ENCODE measurements around the gene MLLT3. TPM values are rescaled to one million over a fixed set of nuclear protein-coding genes. Genes with fewer than 3 reads are reported as not detected.
A peak's percentile ranks its signal among the peaks of the same experiment; 100 is the strongest.

The MLLT3 gene
- total RNA-seq, 3 donors from 2014 or later = 8.8 to 30.3 (median 22.6) TPM

DNA sequence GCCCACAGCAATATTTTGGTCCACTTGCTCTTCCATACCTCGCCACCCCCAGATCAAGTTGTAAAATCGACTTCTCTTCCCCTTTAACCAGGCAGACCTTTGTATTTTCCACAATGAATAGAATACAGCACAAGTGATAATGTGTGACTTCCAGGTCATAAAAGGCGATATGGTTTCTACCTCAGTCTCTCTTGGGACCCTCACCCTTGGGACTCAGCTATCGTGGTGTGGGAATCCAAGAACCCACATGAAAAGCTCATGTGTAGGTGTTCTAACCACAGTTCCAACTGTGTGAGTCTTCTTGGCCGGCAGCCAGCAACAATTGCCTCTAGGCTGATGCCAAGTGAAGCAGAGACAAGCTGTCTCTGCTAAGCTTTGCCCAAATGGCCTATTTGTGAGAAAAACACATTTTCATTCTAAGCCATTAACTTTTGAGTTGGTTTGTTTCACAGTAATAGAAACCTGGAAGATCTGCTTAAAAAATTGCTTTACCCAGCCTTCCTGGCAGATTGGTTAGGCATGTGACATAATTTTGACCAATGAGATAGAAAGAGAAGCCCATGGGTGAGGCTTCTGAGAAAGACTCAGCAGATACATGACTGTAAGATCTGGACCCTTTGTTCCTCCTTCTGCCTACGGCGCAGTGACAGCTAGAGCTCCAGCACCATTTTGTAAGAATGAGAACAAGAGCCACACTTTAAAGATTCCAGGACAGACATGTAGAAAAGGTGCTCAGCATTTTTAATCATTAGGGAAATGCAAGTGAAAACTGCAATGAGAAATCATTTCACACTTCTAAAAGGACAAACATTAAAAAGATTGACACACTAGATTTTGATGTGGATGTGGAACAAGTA lies 18.3 kb upstream of the MLLT3 start:
- DNase-seq (ENCODE audit: low spot score in 2 of 2) = peak; percentile 60 to 79
- H3K4me1 ChIP-seq = no peaks in the 10 kb centered on the region
- H3K27me3 ChIP-seq = no peaks in the 10 kb centered on the region
- no peak overlapping the region for H3K27ac ChIP-seq
- H3K4me3 ChIP-seq = no peak overlapping the region
- H3K36me3 ChIP-seq = no peaks in the 10 kb centered on the region
- H3K9me3 ChIP-seq = no peaks in the 10 kb centered on the region
- TF ChIP-seq POLR2A (IDR thresholded peaks at IDR 0.05) = no peak
- TF ChIP-seq, protein P1, sequence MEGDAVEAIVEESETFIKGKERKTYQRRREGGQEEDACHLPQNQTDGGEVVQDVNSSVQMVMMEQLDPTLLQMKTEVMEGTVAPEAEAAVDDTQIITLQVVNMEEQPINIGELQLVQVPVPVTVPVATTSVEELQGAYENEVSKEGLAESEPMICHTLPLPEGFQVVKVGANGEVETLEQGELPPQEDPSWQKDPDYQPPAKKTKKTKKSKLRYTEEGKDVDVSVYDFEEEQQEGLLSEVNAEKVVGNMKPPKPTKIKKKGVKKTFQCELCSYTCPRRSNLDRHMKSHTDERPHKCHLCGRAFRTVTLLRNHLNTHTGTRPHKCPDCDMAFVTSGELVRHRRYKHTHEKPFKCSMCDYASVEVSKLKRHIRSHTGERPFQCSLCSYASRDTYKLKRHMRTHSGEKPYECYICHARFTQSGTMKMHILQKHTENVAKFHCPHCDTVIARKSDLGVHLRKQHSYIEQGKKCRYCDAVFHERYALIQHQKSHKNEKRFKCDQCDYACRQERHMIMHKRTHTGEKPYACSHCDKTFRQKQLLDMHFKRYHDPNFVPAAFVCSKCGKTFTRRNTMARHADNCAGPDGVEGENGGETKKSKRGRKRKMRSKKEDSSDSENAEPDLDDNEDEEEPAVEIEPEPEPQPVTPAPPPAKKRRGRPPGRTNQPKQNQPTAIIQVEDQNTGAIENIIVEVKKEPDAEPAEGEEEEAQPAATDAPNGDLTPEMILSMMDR (IDR thresholded peaks at IDR 0.05) = no peak
- intact Hi-C loops (cut with DNase I; ENCODE audit: low total_unique reads) = no loop called here

DNA sequence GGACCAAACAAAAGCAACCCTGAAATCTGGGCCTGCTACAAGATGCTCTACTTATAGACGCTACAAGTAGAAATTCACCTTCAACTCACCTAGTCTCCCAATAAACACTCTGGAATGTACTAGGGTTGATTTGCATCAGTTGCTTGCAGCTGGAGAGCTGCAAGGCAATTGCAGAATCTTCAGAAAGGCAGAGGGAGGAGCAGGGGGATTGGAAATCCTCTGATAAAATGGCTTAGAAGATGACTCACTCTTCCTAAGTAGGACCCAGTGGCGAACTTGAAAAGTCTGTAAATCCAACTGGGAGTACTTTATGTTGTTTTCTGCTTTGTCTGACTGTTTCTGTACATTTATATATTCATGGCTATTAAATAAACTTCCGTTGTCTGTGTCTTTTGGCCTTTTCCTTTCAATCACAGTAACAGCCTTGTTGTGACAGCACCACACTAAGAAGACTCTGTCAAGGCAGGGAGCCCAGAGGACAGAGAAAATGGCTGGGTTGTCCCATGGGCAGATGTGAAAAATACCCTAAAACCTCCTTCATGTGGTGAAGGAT lies 14.7 kb upstream of the MLLT3 start:
- Histone ChIP-seq H3K9me3 (no peaks in the 10 kb centered on the region), H3K27me3 (no peaks in the 10 kb centered on the region), H3K36me3 (no peaks in the 10 kb centered on the region), H3K27ac (no peak overlapping the region), H3K4me3 (no peak overlapping the region), H3K4me1 (no peaks in the 10 kb centered on the region)
- intact Hi-C loops (cut with DNase I; ENCODE audit: low total_unique reads) = no loop called here
- no peak for TF ChIP-seq POLR2AphosphoS5 (IDR thresholded peaks at IDR 0.05)
- no peak for TF ChIP-seq POLR2A (IDR thresholded peaks at IDR 0.05)
- TF ChIP-seq, protein P1 (IDR thresholded peaks at IDR 0.05) = no peak
- no peak for DNase-seq (ENCODE audit: low spot score in 2 of 2)

DNA sequence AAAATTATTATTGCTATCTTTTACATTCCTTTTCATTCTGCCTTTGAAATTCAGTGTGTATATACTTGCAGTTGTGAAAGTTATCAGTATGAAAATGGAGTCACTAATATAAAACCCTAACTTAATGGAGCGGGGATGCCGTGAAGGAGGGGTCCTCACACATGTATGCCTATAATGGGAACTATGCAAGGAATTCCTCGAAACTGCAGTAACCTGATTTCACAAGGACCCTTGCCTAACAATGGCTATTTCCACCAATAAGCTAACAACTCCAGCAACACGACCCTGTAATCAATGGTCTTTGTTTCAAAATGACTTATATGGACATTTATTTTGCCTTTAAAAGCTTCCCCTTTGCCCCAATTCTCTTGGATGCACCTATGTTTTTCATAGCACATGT lies 12.6 kb upstream of the MLLT3 start:
- Histone ChIP-seq H3K27me3 (no peaks in the 10 kb centered on the region), H3K9me3 (no peaks in the 10 kb centered on the region), H3K27ac (no peak overlapping the region), H3K4me3 (no peak overlapping the region), H3K4me1 (no peaks in the 10 kb centered on the region), H3K36me3 (no peaks in the 10 kb centered on the region)
- DNase-seq (ENCODE audit: low spot score in 2 of 2) = no peak
- TF ChIP-seq POLR2A (IDR thresholded peaks at IDR 0.05) (no peak), POLR2AphosphoS5 (IDR thresholded peaks at IDR 0.05) (no peak)
- TF ChIP-seq, protein P1 (IDR thresholded peaks at IDR 0.05) = no peak
- intact Hi-C loops (cut with DNase I; ENCODE audit: low total_unique reads) = no loop called here

DNA sequence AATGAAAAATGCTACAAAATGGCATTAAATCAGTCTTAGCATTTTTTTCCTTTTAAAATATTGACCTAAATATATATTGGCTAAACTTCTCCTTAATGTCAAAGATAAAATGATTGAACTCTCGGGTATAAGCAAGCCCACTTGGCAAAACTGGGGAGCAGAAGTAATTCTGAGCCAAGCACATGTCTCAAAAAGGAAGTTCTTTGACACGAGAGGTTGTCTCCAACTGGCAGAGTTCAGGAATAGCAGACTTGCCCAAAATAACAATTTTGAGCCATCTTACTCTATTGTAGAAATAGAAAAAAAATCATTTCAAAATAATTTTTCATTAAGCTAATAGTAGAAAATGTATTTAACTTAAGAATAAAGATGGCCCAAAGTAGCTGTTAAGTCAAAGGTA lies 10.4 kb upstream of the MLLT3 start:
- Histone ChIP-seq H3K4me1 (no peaks in the 10 kb centered on the region), H3K4me3 (no peak overlapping the region), H3K36me3 (no peaks in the 10 kb centered on the region), H3K27ac (no peak overlapping the region), H3K9me3 (no peaks in the 10 kb centered on the region), H3K27me3 (no peaks in the 10 kb centered on the region)
- DNase-seq (ENCODE audit: low spot score in 2 of 2) = no peak
- intact Hi-C loops (cut with DNase I; ENCODE audit: low total_unique reads) = no loop called here
- TF ChIP-seq POLR2A (IDR thresholded peaks at IDR 0.05) (no peak), POLR2AphosphoS5 (IDR thresholded peaks at IDR 0.05) (no peak)
- TF ChIP-seq, protein P1 (IDR thresholded peaks at IDR 0.05) = no peak

DNA sequence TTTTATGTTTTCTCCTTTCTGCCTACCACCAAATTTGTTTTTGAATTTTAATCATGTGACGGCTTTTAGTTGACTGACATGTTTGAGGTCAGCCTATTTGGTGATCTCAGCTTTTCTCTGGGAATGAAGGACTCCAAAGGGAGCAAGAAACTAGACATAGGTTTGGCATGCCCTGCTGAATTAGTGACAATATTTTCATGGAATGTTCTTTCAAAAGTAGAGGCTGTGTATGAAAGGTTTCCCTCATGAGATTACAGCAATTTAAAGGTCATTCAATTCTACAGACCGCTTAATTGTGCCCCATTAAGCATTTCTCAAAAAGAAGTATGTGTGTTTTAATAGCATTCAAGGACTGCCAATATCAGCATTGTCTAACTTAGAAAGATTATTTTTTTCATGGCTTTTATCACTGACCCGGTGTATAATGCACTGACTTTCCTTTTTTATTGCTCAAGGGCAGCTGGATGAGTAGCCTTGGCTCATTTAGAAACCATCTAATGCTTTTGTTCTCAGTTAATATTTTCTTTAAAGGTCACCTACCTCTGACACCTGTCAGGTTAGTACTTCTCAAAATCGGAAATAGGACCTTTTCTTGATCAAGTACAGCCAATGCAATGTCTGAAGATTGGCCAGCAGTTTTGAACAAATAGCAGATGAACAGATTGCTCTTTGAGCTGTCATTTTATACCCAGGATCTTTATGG lies 8.1 kb upstream of the MLLT3 start:
- H3K27ac ChIP-seq = no peak overlapping the region
- intact Hi-C loops (cut with DNase I; ENCODE audit: low total_unique reads) = no loop called here
- TF ChIP-seq POLR2AphosphoS5 (IDR thresholded peaks at IDR 0.05) (no peak), POLR2A (IDR thresholded peaks at IDR 0.05) (no peak)
- TF ChIP-seq, protein P1 (IDR thresholded peaks at IDR 0.05) = no peak

More for the DNA sequence above, 8.1 kb upstream of the MLLT3 start:
- Histone ChIP-seq H3K4me1 (no peaks in the 10 kb centered on the region), H3K36me3 (no peaks in the 10 kb centered on the region), H3K4me3 (no peak overlapping the region), H3K9me3 (no peaks in the 10 kb centered on the region), H3K27me3 (no peaks in the 10 kb centered on the region)
- no peak for DNase-seq (ENCODE audit: low spot score in 2 of 2)
